ENCODE measurements around the gene UNC119B. TPM values are rescaled to one million over a fixed set of nuclear protein-coding genes. Genes with fewer than 3 reads are reported as not detected.

UNC119B gene
- total and polyA plus RNA-seq, 5 donors from 2014 or later: 6.6 to 10.9 (median 8.9) TPM

- ATAC-seq (ENCODE audit: low read depth in 2 of 2) (no peak), DNase-seq (no peak)
- H3K9me3 Mint-ChIP-seq: peaks cover 0 to 1% (median 0%) of the 10 kb centered on the region in 7 donors
- Histone ChIP-seq H3K4me3 (ENCODE audit: low read depth, low read length) (no peak overlapping the region), H3K27ac (ENCODE audit: insufficient read depth, low read length, poor library complexity, severe bottlenecking) (no peak overlapping the region), H3K27me3 (ENCODE audit: control insufficient read depth, insufficient read depth, low read length) (no peaks in the 10 kb centered on the region), H3K36me3 (ENCODE audit: control insufficient read depth, insufficient read depth, low read length) (no peaks in the 10 kb centered on the region), H3K9me3 (ENCODE audit: control insufficient read depth in 2 of 2, low read length in 2 of 2) (no peaks in the 10 kb centered on the region), H3K4me1 (ENCODE audit: control insufficient read depth, insufficient read depth, low read length, poor library complexity, severe bottlenecking) (no peaks in the 10 kb centered on the region)
- peaks cover 3% of the 10 kb centered on the region for H3K36me3 Mint-ChIP-seq
- H3K27ac Mint-ChIP-seq: no peak overlapping the region
- no peaks in the 10 kb centered on the region for H3K4me1 Mint-ChIP-seq
- no peaks in the 10 kb centered on the region for H3K27me3 Mint-ChIP-seq
- H3K4me3 Mint-ChIP-seq: no peak overlapping the region
These were observed 29.8 kb downstream of the UNC119B start for GRCh38 chr12:120739821-120740613.

- H3K4me3 ChIP-seq (ENCODE audit: low read depth, low read length): no peak overlapping the region
- H3K36me3 ChIP-seq (ENCODE audit: control insufficient read depth, insufficient read depth, low read length): no peaks in the 10 kb centered on the region
- DNase-seq: no peak
- peaks cover 0 to 1% (median 0%) of the 10 kb centered on the region in 7 donors for H3K9me3 Mint-ChIP-seq
- no peaks in the 10 kb centered on the region for H3K27me3 Mint-ChIP-seq
- no peak overlapping the region for H3K4me3 Mint-ChIP-seq
- H3K27me3 ChIP-seq (ENCODE audit: control insufficient read depth, insufficient read depth, low read length): no peaks in the 10 kb centered on the region
- H3K27ac ChIP-seq (ENCODE audit: insufficient read depth, low read length, poor library complexity, severe bottlenecking): no peak overlapping the region
- no peaks in the 10 kb centered on the region for H3K4me1 Mint-ChIP-seq
- H3K4me1 ChIP-seq (ENCODE audit: control insufficient read depth, insufficient read depth, low read length, poor library complexity, severe bottlenecking): no peaks in the 10 kb centered on the region
- H3K27ac Mint-ChIP-seq: no peak overlapping the region
- no peak for ATAC-seq (ENCODE audit: low read depth in 2 of 2)
- no peaks in the 10 kb centered on the region for H3K9me3 ChIP-seq (ENCODE audit: control insufficient read depth in 2 of 2, low read length in 2 of 2)
- peaks cover 3% of the 10 kb centered on the region for H3K36me3 Mint-ChIP-seq
These were observed 30.6 kb downstream of the UNC119B start for GRCh38 chr12:120740871-120741270.

GRCh38 chr12:120741476-120742421 is 31.5 kb downstream of the UNC119B start:
- no peaks in the 10 kb centered on the region for H3K4me1 ChIP-seq (ENCODE audit: control insufficient read depth, insufficient read depth, low read length, poor library complexity, severe bottlenecking)
- Mint-ChIP-seq H3K27me3 (no peaks in the 10 kb centered on the region), H3K4me1 (no peaks in the 10 kb centered on the region), H3K36me3 (no peaks in the 10 kb centered on the region), H3K4me3 (no peak overlapping the region), H3K27ac (no peak overlapping the region), H3K9me3 (peaks cover 0 to 1% (median 0%) of the 10 kb centered on the region in 7 donors)
- DNase-seq (no peak), ATAC-seq (ENCODE audit: low read depth in 2 of 2) (no peak)
- no peaks in the 10 kb centered on the region for H3K36me3 ChIP-seq (ENCODE audit: control insufficient read depth, insufficient read depth, low read length)
- no peak overlapping the region for H3K27ac ChIP-seq (ENCODE audit: insufficient read depth, low read length, poor library complexity, severe bottlenecking)
- H3K27me3 ChIP-seq (ENCODE audit: control insufficient read depth, insufficient read depth, low read length): no peaks in the 10 kb centered on the region
- no peaks in the 10 kb centered on the region for H3K9me3 ChIP-seq (ENCODE audit: control insufficient read depth in 2 of 2, low read length in 2 of 2)
- H3K4me3 ChIP-seq (ENCODE audit: low read depth, low read length): no peak overlapping the region

- Histone ChIP-seq H3K9me3 (ENCODE audit: control insufficient read depth in 2 of 2, low read length in 2 of 2) (no peaks in the 10 kb centered on the region), H3K36me3 (ENCODE audit: control insufficient read depth, insufficient read depth, low read length) (no peaks in the 10 kb centered on the region)
- H3K9me3 Mint-ChIP-seq: peaks cover 0 to 1% (median 0%) of the 10 kb centered on the region in 7 donors
These were observed 34.8 kb downstream of the UNC119B start for GRCh38 chr12:120744922-120745493.

GRCh38 chr12:120748242-120748641 is 38.0 kb downstream of the UNC119B start:
- peaks cover 0 to 5% (median 0%) of the 10 kb centered on the region in 7 donors for H3K9me3 Mint-ChIP-seq
- H3K27me3 Mint-ChIP-seq: peaks cover 10% of the 10 kb centered on the region
- ATAC-seq (ENCODE audit: low read depth in 2 of 2) (no peak), DNase-seq (no peak)
- no peaks in the 10 kb centered on the region for H3K4me1 Mint-ChIP-seq
- Histone ChIP-seq H3K27ac (ENCODE audit: insufficient read depth, low read length, poor library complexity, severe bottlenecking) (no peak overlapping the region), H3K36me3 (ENCODE audit: control insufficient read depth, insufficient read depth, low read length) (no peaks in the 10 kb centered on the region), H3K4me1 (ENCODE audit: control insufficient read depth, insufficient read depth, low read length, poor library complexity, severe bottlenecking) (no peaks in the 10 kb centered on the region), H3K27me3 (ENCODE audit: control insufficient read depth, insufficient read depth, low read length) (no peaks in the 10 kb centered on the region), H3K9me3 (ENCODE audit: control insufficient read depth in 2 of 2, low read length in 2 of 2) (no peaks in the 10 kb centered on the region), H3K4me3 (ENCODE audit: low read depth, low read length) (no peak overlapping the region)
- H3K4me3 Mint-ChIP-seq: no peak overlapping the region
- no peaks in the 10 kb centered on the region for H3K36me3 Mint-ChIP-seq
- peak overlapping the region in 1 of 3 donors; percentile 3 for H3K27ac Mint-ChIP-seq

More at GRCh38 chr12:120744922-120745493, 34.8 kb downstream of the UNC119B start:
- Mint-ChIP-seq H3K27me3 (peaks cover 3% of the 10 kb centered on the region), H3K27ac (no peak overlapping the region), H3K4me3 (no peak overlapping the region), H3K4me1 (no peaks in the 10 kb centered on the region), H3K36me3 (no peaks in the 10 kb centered on the region)
- DNase-seq: no peak
- no peak overlapping the region for H3K27ac ChIP-seq (ENCODE audit: insufficient read depth, low read length, poor library complexity, severe bottlenecking)
- no peaks in the 10 kb centered on the region for H3K27me3 ChIP-seq (ENCODE audit: control insufficient read depth, insufficient read depth, low read length)
- ATAC-seq (ENCODE audit: low read depth in 2 of 2): no peak
- H3K4me1 ChIP-seq (ENCODE audit: control insufficient read depth, insufficient read depth, low read length, poor library complexity, severe bottlenecking): no peaks in the 10 kb centered on the region
- H3K4me3 ChIP-seq (ENCODE audit: low read depth, low read length): no peak overlapping the region

- Mint-ChIP-seq H3K4me3 (no peak overlapping the region), H3K9me3 (peaks cover 0 to 3% (median 0%) of the 10 kb centered on the region in 7 donors), H3K27me3 (peaks cover 10% of the 10 kb centered on the region), H3K27ac (no peak overlapping the region), H3K4me1 (no peaks in the 10 kb centered on the region), H3K36me3 (no peaks in the 10 kb centered on the region)
- no peaks in the 10 kb centered on the region for H3K9me3 ChIP-seq (ENCODE audit: control insufficient read depth in 2 of 2, low read length in 2 of 2)
- H3K36me3 ChIP-seq (ENCODE audit: control insufficient read depth, insufficient read depth, low read length): no peaks in the 10 kb centered on the region
- ATAC-seq (ENCODE audit: low read depth in 2 of 2): no peak
- no peak for DNase-seq
- H3K4me1 ChIP-seq (ENCODE audit: control insufficient read depth, insufficient read depth, low read length, poor library complexity, severe bottlenecking): no peaks in the 10 kb centered on the region
- H3K4me3 ChIP-seq (ENCODE audit: low read depth, low read length): no peak overlapping the region
- H3K27ac ChIP-seq (ENCODE audit: insufficient read depth, low read length, poor library complexity, severe bottlenecking): no peak overlapping the region
- H3K27me3 ChIP-seq (ENCODE audit: control insufficient read depth, insufficient read depth, low read length): no peaks in the 10 kb centered on the region
These were observed 39.0 kb downstream of the UNC119B start for GRCh38 chr12:120749256-120749655.

GRCh38 chr12:120750806-120751205 is 40.5 kb downstream of the UNC119B start:
- Histone ChIP-seq H3K27ac (ENCODE audit: insufficient read depth, low read length, poor library complexity, severe bottlenecking) (no peak overlapping the region), H3K27me3 (ENCODE audit: control insufficient read depth, insufficient read depth, low read length) (no peaks in the 10 kb centered on the region), H3K36me3 (ENCODE audit: control insufficient read depth, insufficient read depth, low read length) (no peaks in the 10 kb centered on the region), H3K9me3 (ENCODE audit: control insufficient read depth in 2 of 2, low read length in 2 of 2) (peaks cover 9 to 11% of the 10 kb centered on the region in 2 experiments), H3K4me3 (ENCODE audit: low read depth, low read length) (no peak overlapping the region), H3K4me1 (ENCODE audit: control insufficient read depth, insufficient read depth, low read length, poor library complexity, severe bottlenecking) (no peaks in the 10 kb centered on the region)
- H3K4me1 Mint-ChIP-seq: no peaks in the 10 kb centered on the region
- peaks cover 18% of the 10 kb centered on the region for H3K27me3 Mint-ChIP-seq
- ATAC-seq (ENCODE audit: low read depth in 2 of 2): no peak
- no peak overlapping the region for H3K27ac Mint-ChIP-seq
- H3K36me3 Mint-ChIP-seq: no peaks in the 10 kb centered on the region
- no peak overlapping the region for H3K4me3 Mint-ChIP-seq
- DNase-seq: no peak
- H3K9me3 Mint-ChIP-seq: peaks cover 0 to 10% (median 6%) of the 10 kb centered on the region in 7 donors
